Inferior parietal cortex (tissue), 1 donor: ENCODE measurements around the gene MEX3D.
"Not testable (repeated sequence)": the region's sequence is repeated elsewhere in the genome, so short reads cannot be mapped to it uniquely, and the experiment has no call there.

Experiments used
- DNase-seq: peaks from one replicate; pipeline ENCODE4 v3.0.0-alpha.2; 2016; ENCODE audit errors: extremely low spot score

Gene MEX3D

DNA sequence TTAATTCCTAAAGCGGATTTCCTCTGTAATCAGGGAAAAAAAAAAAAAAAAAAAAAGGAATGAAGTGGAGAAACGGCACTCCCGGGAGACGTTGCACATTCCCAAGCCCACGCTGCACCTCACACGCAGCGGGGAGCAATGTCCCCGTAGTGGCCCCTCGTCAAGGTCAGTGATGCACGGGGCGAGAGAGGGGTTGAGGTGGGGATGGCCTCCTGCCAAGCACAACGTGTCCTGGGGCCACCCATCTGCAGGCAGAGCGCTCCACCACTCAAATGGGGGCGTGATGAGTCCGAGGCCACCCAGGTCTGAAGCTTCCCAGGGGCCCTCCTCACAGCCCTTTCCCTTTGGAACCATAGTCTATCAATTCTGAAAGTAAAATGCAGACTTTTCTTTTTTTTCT, 29.1 kb downstream of the MEX3D start:
- no peak for DNase-seq

DNA sequence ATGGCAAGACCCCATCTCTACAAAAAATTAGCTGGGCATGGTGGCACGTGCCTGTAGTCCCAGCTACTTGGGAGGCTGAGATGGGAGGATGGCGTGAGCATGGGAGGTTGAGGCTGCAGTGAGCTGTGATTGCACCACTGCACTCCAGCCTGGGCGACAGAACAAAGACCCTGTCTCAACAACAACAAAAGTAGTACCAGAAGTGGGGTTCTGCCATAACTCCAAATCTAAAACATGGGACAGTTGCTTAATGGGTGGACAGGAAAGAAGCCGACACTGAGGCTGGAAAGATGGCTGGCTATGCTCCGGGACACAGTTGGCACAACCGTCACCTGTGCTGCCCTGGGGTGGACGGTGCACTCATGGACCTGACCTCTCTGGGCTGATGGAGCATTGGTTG, 32.4 kb downstream of the MEX3D start:
- DNase-seq: not testable (repeated sequence)

DNA sequence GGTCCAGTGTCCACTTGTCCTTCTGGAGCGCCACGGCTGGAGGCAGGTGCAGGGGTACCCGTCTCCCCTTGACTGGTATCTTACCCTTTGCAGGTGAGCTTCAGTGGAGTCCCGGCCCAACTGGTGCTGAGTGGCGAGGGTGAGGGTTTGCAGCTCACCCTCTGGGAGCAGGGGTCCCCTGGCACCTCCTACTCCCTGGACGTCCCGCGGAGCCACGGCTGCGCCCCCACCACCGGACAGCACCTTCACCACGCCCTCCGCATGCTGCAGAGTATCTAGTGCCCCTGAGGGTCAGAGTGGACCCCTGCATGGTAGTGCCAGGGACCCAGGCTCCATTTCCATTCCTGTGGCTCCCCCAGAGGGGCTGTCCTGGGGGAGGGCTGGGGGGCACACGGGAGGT, 33.2 kb downstream of the MEX3D start:
- DNase-seq: no peak

DNA sequence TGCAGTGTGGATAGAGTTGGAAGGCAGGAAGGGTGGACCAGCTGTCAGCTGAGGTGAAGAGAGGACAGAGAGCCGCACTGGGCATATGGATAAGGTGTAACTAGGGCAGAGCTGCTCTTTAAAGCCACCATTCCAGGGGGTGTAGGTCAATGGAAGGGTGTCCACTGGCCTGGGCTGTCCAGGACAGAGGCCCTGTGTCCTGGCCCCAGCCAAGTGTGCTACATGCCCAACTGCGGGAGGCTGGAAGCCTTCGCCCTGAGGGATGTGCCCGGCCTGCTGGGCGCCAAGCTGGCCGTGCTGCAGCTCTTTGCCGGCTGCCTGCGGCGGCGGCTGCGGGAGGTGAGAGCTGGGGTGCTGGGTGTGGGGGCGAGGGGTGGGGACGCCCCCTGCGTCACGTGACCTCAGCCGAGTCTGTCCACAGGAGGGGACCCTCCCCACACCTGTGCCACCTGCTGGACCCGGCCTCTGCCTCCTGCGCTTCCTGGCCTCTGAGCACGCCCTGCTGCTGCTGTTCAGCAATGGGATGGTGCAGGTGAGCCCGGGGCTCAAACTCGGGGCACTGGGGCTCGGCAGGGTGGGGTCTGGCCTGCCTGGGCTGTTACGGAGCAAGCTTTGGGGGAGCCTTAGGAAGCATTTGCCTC, 34.5 kb downstream of the MEX3D start:
- DNase-seq: no peak

DNA sequence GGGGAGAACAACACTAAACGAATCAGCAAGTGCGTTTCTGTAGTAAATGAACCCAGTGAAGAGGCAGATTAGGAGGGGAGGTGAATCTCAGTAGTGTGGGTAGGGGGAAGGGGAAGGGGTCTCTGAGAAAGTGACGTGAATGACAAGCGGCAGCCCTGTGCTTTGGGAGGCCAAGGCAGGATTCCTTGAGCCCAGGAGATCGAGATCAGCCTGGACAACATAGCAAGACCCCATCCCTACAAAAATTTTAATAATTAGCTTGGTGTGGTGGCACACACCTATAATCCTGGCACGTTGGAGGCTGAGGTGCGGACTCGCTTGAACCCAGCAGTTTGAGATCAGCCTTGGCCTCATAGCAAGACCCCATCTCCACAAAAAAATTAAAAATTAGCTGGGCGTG, 36.1 kb downstream of the MEX3D start:
- no peak for DNase-seq

DNA sequence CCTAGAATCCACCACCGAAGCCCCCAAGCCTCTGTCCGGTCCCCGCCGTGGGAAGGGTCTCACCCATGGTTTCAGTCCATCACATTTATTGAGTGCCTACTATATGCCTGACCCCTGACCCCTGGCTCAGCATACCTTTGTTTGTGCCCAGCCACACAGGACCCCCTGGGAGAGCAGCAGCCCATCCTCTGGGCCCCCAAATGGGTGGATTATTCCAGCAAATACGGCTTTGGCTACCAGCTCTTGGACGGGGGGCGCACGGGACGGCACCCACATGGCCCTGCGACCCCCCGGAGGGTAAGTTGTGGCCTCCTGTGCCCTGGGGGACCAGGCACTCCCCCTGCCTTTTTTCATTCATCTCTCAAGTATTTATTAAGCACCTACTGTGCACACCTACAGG, 36.5 kb downstream of the MEX3D start:
- no peak for DNase-seq

DNA sequence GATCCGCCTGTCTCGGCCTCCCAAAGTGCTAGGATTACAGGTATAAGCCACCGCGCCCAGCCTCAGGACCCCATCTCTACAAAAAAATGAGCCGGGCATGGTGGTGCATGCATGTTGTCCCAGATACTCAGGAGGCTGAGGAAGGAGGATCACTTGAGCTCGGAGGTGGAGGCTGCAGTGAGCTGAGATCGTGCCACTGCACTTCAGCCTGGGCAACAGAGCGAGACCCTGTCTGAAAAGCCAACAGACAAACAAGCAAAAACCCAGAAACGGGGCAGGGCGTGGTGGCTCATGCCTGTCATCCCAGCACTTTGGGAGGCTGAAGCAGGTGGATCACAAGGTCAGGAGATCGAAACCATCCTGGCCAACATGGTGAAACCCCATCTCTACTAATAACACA, 37.3 kb downstream of the MEX3D start:
- DNase-seq: not testable (repeated sequence)

DNA sequence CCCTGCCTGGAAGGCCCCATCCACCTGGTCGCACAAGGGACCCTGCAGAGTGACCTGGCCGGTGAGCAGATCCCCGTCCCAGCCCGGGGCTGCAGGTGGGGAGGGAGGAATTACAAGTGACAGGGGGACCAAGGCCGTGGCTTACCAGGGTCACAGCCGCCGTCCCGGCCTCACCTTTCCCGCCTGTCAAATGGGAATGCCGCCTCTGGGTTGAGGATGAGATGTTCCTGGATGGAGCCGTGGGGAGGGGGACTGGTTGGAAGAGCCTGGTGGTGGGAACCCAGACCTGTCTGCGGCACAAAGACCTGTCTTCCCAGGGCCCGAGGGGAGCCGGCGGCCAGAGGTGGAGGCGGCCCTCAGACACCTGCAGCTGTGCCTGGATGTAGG, 38.7 kb downstream of the MEX3D start:
- no peak for DNase-seq

DNA sequence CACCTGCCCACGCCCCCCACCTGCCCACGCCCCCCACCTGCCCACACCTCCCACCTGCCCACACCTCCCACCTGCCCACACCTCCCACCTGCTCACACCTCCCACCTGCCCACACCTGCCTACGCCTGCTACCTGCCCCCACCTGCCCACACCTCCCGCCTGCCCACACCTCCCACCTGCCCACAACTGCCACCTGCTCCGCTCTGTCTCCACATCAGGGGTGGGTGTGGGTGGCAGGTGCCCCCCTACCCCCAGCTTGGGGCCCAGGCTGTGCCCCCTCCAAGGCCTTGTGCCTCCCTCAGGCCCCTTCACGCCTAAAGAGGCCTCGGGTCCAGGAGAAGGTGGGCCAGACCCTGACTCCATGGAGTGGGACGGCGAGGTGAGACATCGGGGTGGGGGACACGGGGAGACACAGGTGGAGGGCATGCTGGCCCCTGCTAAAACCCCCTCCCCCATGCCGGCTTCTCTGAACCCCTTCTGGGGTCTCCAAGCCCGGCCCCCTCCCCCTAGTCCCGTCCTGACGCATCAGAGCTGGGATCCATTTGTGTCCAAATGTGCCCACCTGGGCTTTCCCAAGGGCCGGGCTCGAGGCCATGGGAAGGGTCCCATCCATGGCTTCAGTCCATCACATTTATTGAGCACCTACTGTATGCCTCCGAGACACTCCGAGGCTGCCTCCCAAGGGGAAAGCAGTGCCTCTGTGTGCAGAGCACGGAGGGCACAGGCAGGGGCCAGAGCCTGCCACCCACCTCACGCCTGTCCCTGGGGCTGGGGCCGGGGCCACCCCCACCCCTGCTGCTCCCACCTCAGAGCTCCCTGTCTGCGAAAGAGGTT, 39.3 kb downstream of the MEX3D start:
- DNase-seq: no peak

DNA sequence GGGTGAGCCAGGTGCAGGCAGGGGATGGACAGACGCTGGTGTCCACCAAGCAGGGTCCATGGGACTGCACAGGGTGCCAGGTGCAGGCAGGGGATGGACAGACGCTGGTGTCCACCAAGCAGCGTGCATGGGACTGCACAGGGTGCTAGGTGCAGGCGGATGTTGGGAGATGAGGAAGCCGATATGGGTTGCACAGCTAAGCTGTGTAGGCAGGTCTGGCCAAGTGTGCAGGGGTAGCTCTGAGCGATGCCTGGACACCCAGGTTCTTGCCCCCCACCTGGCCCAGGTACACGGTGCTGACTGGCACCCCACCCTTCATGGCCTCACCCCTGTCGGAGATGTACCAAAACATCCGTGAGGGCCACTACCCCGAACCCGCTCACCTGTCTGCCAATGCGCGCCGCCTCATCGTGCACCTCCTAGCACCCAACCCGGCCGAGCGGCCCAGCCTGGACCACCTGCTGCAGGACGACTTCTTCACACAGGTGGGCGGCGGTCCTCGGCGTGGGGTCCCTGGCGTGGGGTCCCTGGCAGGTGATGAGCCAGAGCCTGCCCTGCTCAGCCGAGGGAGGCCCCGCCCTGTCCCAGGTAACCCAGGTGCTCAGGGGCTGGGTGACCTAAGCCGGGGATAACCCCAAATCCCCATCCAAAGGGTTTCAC, 40.3 kb downstream of the MEX3D start:
- DNase-seq: no peak

DNA sequence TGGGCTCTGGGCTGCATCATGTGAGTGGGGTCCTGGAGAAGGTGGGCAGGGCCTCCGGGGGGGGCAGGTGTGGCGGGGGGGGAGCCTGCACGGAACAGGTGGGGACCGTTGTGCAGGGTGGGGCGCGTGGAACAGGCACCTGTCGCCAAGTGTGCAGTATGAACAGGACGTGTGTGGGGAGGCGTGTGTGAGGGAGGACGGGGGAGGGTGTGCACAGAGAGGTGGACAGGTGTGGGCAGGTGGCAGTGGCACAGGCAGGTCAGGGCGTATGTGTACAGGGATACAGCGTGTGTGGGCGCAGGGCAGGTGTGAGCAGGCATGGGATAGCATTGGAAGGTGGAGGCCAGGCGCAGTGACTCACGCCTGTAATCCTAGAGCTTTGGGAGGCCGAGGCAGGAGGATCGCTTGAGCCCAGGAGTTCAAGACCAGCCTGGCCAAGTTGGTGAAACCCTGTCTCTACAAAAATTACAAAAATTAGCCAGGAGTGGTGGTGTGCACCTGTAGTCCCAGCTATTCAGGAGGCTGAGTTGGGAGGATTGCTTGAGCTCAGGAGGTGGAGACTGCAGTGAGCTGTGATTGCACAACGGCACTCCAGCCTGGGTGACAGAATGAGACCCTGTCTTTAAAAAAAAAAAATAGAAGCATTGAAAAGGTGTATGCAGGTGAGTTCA, 41.0 kb downstream of the MEX3D start:
- DNase-seq: no peak

DNA sequence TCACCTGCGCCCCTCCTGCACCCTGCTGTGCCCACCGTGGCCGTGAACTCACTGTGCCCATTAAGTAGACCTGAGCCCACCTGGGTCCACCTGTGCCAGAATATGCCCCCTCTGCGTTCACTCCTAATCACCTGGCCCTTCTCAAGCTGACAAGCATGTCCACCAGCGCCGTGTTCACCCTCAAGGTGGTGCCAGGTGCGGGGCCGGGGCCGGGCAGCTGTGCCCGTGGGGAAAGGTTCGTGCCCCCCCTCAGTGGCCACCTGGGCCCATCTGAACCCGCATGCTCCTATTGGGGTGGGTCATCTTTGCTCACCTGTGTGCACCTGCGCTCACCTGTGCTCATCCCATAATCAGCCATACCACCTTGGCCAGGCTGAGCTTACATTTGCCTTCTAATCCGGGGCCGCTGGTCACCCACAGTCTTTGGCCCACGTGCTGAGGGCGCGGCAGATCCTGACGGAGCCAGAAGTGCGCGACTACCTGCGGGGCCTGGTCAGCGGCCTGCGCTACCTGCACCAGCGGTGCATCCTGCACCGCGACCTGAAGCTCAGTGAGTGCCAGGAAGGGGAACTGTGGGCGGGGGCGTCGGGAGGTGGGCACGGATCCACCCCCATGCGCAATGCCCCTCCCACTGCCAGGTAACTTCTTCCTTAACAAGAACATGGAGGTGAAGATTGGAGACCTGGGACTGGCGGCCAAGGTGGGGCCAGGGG, 41.9 kb downstream of the MEX3D start:
- DNase-seq: no peak

DNA sequence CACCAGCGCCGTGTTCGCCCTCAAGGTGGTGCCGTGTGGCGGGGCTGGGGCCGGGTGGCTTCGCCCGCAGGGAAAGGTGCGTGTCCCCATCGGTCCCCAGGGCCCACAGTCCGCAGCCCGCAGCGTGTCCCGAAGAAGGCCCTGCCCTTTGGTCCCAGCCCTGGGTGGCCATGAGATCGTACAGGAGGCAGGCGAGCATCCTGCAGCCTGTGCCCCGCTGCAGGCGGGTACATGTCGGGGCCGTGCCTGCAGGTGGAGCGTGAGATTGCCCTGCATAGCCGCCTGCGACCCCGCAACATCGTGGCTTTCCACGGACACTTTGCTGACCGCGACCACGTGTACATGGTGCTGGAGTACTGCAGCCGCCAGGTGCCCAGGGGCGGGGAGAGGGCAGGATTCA, 42.8 kb downstream of the MEX3D start:
- DNase-seq: no peak

DNA sequence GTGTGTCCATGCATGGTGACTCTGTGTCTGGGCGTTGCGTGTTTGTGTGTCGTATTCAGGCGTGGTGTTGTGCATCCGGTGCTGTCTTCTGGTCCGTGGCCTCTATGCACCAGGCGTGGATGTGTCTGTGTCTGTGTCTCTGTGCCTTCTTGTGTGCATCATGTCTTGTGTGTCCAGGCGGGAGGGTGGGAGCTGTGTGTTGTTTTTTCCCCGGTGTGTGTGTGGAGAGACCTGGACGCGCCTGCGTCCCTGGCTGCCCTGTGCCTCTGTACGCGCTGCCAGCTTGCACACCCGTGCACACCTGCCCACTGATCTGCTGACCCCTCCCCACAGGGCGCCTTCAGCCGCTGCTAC, 43.2 kb downstream of the MEX3D start:
- DNase-seq: no peak

DNA sequence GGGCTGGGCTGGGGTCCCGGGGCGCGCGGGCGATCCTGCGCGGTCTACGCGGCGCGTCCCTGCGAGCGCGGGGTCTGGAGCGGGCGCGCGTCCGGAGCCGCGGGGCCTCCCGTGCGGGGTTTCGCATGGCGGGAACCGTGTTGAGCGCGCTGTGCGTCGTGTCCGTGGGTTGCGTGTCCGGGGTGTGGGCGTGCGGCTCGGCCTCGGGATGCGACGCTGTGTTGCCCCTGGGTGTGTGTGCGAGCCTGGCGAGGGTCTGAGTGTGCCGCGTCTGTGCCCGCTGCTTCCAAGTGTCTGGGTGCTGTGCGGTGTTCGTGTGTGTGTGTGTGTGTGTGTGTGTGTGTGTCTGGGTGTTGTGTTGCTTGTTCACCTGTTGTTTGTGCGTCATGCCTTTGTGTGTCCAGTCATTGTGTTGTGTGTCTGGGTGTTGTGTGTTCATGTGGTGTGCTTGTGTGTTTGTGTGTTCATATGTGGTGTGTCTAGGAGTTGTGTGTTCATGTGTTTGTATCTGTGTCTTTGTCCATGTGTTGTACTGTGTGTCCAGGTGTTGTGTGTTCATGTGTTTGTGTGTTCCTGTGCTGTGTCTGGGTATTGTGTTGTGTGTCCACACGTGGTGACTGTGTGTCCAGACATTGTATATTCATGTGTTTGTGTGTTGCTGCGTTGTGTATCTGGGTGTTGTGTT, 43.7 kb downstream of the MEX3D start:
- DNase-seq: no peak

DNA sequence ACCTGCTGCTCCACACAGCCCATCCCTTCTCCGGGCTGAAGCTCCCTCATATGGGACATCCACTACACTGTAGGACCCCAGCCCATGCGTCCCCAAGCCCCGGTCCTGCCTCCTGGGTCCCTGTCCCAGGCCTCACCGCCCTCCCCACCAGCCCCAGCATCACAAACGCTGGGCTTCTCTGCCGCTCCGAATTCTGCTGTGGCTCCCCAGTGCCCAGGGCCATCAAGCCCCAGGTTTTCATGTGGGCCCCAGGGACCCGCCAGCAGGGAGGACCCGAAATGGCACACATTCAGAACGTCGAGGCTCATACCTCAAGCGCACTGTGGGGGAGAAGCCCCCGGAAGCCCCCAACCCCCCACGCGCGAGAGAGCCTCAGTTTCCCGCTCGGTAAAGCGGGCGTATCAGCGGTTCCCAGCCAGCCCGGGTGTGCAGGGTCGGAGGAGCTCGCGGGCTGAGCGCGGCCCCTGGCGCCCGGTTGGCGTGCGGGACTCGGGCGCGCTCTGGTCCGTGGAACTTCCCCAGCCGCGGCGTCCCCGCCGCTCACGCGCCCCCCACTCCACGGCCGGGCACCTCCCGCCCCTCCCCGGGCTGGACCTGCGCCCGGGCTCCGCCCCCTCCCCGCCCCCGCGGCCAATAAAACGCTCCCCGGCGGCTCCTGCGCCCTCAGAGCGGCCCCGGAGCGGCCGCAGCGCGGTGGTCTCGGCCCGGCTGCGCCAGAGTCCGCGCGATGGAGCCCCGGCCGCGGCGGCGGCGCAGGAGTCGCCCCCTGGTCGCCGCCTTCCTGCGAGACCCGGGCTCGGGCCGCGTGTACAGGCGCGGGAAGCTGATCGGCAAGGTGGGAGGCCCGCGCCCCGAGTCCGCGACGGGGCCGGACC, 44.5 kb downstream of the MEX3D start, which contains the start of gene PLK5:
Gene PLK5 (plus strand): TSS at position 666 of the 875 bp plus-strand sequence. CDS start 2,920 bp downstream, outside the sequence.
- DNase-seq: no peak

DNA sequence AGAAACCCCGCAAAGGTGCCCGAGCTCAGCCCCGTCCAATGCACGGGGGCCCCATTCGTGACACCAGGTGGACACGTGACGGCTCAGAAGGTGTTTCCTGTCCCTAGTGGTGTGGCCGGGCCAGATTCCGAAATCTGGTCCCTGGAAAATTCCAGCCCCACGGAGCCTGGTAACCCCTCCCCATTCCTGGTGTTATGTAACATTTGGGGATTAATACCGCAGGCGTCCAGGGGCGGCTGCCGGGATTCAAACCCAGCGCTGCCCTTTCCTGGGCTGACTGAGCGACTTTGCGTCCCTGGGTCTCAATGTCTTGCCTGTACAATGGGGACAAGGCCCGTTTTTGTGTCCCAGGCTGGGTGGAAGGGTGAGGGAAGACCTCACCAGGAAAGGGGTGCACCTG, 45.3 kb downstream of the MEX3D start:
- DNase-seq: no peak

DNA sequence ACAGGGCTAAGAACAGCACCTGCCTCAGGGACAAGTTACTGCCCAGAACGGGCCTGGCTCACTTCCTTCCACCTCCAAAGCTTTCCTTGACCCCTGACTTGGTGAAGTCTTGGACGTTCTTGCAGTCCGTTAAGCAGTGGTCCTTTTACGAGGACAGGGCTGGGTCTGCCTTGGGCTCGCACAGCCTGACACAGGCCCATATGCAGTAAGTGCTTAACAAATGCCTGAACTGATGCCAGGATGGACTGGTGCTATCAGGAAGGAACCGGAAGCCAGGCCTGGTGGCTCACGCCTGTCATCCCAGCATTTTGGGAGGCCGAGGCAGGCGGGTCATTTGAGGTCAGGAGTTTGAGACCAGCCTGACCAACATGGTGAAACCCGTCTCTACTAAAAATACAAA, 46.1 kb downstream of the MEX3D start:
- no peak for DNase-seq

DNA sequence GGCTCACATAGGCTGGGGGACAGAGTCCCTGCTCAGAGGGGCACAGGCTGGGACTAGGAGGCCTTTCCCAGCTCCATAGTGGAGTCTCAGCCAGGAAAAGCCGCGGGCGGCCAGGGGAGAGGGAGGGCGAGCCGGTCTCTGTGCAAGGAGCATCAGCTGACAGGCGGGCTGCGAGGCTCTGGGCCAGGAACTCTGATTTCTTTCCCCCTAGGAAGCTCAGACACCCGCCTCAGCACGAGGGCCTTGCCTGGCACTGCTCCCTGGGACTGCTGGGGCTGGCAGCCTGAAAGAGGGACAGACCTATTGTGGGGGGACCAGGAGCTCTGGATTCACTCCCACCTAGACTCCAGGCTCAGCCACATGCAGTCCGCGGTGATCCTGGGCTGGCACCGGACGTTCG, 46.5 kb downstream of the MEX3D start:
- DNase-seq: no peak

DNA sequence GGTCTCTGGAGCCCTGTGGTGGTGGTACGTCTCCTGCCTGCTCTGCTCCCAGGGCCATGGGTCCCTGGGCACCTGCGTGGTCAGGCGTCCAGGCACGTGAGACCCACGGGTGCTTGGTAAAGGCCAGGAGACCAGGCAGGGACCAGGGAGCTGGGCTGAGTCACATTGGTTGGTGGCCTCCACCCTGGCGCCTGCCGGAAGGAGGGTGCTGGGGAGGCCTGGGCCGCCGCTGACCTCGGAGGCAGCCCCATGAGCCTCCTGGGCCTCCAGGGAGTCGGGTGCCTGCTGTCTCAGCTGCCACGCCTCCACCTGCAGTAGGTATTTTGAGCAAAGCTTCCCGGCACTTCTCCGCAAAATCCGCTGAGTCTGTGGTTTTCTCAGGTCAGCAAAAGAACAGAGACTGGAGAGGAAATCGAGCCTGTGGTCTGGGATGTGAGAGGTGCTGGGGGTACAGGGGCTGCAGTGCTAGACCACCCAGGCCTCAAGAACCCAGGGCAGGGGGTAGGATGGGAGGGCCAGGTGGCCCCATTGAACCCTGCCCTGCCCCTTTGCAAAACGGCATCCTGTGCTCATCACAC, 47.8 kb downstream of the MEX3D start:
- no peak for DNase-seq
